Measurements from ENCODE around the gene CWC22. TPM values are rescaled to one million over a fixed set of nuclear protein-coding genes. Genes with fewer than 3 reads are reported as not detected.
A peak's percentile ranks its signal among the peaks of the same experiment; 100 is the strongest.
"Not testable (repeated sequence)": the region's sequence is repeated elsewhere in the genome, so short reads cannot be mapped to it uniquely, and the experiment has no call there.

CWC22 gene
- total RNA-seq, 6 experiments from 2014 or later = 5.2 to 7.8 (median 7.2) TPM

DNA sequence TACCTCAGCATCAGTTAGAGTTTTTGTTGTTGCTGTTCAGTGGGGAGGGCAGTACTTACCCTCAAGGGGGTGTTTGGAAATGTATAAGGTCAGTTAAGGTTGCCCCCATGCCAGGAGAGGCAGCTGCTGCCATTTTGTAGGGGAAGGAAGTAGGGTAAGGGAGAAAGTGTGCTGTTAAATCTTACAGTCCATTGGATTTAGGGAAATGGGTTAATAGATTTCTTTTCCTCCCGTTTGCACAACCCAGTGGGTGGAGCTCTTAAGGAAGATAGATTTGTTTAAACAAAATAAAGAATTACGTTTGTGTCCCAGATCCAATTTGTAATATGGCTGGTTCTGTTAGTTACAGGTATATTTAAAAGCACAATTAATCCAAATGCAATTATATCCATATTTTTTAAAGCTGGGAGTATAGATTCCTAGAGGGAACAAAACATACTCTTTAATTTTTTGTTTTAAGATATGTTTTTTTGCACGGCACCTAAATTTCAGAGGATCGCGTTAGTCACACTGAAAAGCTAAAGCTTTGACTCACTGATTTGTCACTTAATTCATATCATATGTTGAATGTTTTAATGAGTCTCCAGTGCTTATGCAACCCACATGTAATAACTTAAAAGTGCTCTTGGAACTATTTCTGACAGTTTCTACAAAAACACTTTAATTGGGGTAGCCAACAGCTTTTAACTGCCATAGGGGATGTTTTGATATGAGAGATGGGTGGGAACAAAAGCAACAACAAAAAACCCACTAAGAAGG is 9.0 kb upstream of the CWC22 start:
- H3K27ac ChIP-seq = no peak overlapping the region
- WGBS (ENCODE audit: insufficient coverage, low coverage, low lambda C conversion rate, missing lambda C conversion rate) = 53% methylated on average over 5 of the region's 5 CpGs
- intact Hi-C loops (cut with DNase I) = no loop called here
- H3K4me3 ChIP-seq = no peak overlapping the region
- H3K27me3 ChIP-seq = no peaks in the 10 kb centered on the region
- no peaks in the 10 kb centered on the region for H3K9me3 ChIP-seq
- DNase-seq = no peak
- no peaks in the 10 kb centered on the region for H3K4me1 ChIP-seq
- no peaks in the 10 kb centered on the region for H3K36me3 ChIP-seq
- ATAC-seq = no peak
- TF ChIP-seq POLR2A (IDR thresholded peaks at IDR 0.05) (no peak), CTCF (IDR thresholded peaks at IDR 0.05) (no peak)

GRCh38 chr2:180012523-180012922 is 5.4 kb upstream of the CWC22 start:
- Histone ChIP-seq H3K4me3 (no peak overlapping the region), H3K9me3 (peaks cover 0 to 2% (median 0%) of the 10 kb centered on the region in 4 donors), H3K4me1 (no peaks in the 10 kb centered on the region), H3K27ac (no peak overlapping the region), H3K27me3 (no peaks in the 10 kb centered on the region), H3K36me3 (no peaks in the 10 kb centered on the region)
- 66% methylated on average over 4 of the region's 4 CpGs for WGBS (ENCODE audit: insufficient coverage, low coverage, low lambda C conversion rate, missing lambda C conversion rate)
- TF ChIP-seq CTCF (IDR thresholded peaks at IDR 0.05) = no peak
- no peak for DNase-seq
- ATAC-seq = no peak
- intact Hi-C loops (cut with DNase I) = no loop called here

DNA sequence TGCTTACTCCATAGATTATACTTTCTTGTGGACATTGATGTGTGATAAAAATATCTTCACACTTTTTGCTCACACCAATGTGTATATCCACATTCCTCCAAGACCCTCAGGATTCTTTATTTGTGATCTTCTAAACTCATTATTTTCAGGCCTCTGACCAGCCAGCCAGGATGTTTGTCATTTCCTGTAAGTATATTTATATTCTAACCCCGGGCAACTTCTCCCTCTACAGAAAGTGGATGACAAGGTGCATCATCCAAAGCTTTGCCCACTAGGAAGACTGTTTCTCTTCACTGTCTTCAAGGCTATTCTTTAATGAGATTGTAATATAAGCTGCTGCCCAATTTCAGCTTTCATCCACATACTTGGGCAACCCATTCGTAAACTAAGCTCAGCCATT is 3.6 kb upstream of the CWC22 start:
- no peak for TF ChIP-seq POLR2A (IDR thresholded peaks at IDR 0.05)
- TF ChIP-seq CTCF (IDR thresholded peaks at IDR 0.05) = no peak
- H3K27ac ChIP-seq = no peak overlapping the region
- no peaks in the 10 kb centered on the region for H3K36me3 ChIP-seq
- ATAC-seq = no peak
- no peaks in the 10 kb centered on the region for H3K27me3 ChIP-seq
- WGBS (ENCODE audit: insufficient coverage, low coverage, low lambda C conversion rate, missing lambda C conversion rate) = 55% methylated on average over 2 of the region's 2 CpGs
- intact Hi-C loops (cut with DNase I) = no loop called here
- no peak for DNase-seq
- H3K9me3 ChIP-seq = peaks cover 0 to 2% (median 0%) of the 10 kb centered on the region in 4 donors
- peaks cover 0 to 5% (median 2%) of the 10 kb centered on the region in 4 donors for H3K4me1 ChIP-seq
- H3K4me3 ChIP-seq = no peak overlapping the region

DNA sequence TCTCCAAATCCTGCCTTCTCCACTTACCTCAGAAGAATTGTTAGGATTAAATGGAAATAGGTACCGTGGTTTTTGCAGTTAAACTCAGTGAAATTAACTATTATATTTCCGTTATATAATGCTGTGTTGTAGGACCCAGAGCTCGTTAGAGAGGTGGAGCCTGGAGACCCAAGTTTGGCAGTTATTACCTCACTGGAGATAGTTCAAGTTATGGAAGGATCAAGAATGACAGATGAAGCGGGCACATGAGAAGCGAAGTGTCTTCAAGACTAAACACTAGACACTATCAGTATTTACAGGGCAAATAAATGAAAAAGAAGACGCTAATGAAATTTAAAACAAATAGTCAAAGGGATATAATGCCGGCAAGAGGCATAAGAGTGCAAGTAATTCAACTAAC is 866 bp downstream of the CWC22 start:
- TF ChIP-seq CTCF (IDR thresholded peaks at IDR 0.05) (no peak), POLR2A (IDR thresholded peaks at IDR 0.05) (no peak)
- Histone ChIP-seq H3K9me3 (peaks cover 0 to 2% (median 0%) of the 10 kb centered on the region in 4 donors), H3K4me1 (peaks cover 0 to 11% (median 3%) of the 10 kb centered on the region in 4 donors), H3K27ac (peak overlapping the region; percentile 81 to 97 (median 91)), H3K36me3 (no peaks in the 10 kb centered on the region), H3K4me3 (peak overlapping the region; percentile 68 to 71 (median 69)), H3K27me3 (no peaks in the 10 kb centered on the region)
- intact Hi-C loops (cut with DNase I) = no loop called here
- no peak for DNase-seq
- WGBS (ENCODE audit: insufficient coverage, low coverage, low lambda C conversion rate, missing lambda C conversion rate) = 4% methylated on average over 7 of the region's 7 CpGs
- no peak for ATAC-seq

DNA sequence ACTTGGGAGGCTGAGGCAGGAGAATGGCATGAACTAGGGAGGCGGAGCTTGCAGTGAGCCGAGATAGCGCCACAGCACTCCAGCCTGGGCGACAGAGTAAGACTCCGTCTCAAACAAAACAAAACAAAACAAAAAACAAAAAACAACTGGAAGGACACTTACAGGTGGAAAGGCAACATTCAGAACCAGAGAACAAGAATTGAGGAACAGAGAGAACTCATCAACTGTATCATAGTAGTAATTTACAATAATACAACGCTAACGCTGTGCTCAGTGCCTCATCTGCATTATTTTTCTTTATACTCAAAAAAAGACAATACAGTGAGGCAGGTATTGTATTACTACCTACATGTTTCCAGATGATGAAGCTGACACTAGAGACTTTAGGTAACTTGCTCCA is 1.6 kb downstream of the CWC22 start:
- WGBS (ENCODE audit: insufficient coverage, low coverage, low lambda C conversion rate, missing lambda C conversion rate) = 93% methylated on average over 7 of the region's 7 CpGs
- H3K9me3 ChIP-seq; H3K27me3 ChIP-seq; intact Hi-C loops (cut with DNase I); H3K27ac ChIP-seq; ATAC-seq; H3K4me3 ChIP-seq; DNase-seq; H3K36me3 ChIP-seq: not testable (repeated sequence)
- peaks cover 0 to 11% (median 3%) of the 10 kb centered on the region in 4 donors for H3K4me1 ChIP-seq
